Smooth muscle cell (in vitro differentiated cells): ENCODE measurements around the gene NDRG3. TPM values are rescaled to one million over a fixed set of nuclear protein-coding genes. Genes with fewer than 3 reads are reported as not detected.

Source experiments
- DNase-seq: peaks from one replicate; lab custom pipeline; 2025; ENCODE audit not compliant: unreplicated experiment; lab: John Stamatoyannopoulos, UW
- H2AFZ ChIP-seq: fragments of 200-600 bp; sonication (generic); 2 replicates; pipeline ENCODE4 v1.6.0; 2016; ENCODE audit warnings: antibody characterized with exemption, low read depth, mild to moderate bottlenecking
- H3F3A ChIP-seq: fragments of 200-600 bp; sonication (generic); 2 replicates; pipeline ENCODE4 v1.6.0; 2017; ENCODE audit warnings: antibody characterized with exemption, low read depth
- H3K27ac ChIP-seq: fragments of 200-600 bp; sonication (generic); 2 replicates; pipeline ENCODE4 v1.5.1; 2016; ENCODE audit warnings: low read depth, mild to moderate bottlenecking
- H3K27me3 ChIP-seq: fragments of 200-600 bp; sonication (generic); 2 replicates; pipeline ENCODE4 v1.6.1; 2016; ENCODE audit warnings: low read depth, mild to moderate bottlenecking
- H3K36me3 ChIP-seq: fragments of 200-600 bp; sonication (generic); 2 replicates; pipeline ENCODE4 v1.5.1; 2016; ENCODE audit warnings: low read depth
- H3K4me1 ChIP-seq: fragments of 200-600 bp; sonication (generic); 2 replicates; pipeline ENCODE4 v1.5.1; 2016; ENCODE audit warnings: low read depth
- H3K4me2 ChIP-seq: fragments of 200-600 bp; sonication (generic); 2 replicates; pipeline ENCODE4 v1.6.0; 2016; ENCODE audit warnings: mild to moderate bottlenecking
- H3K4me3 ChIP-seq: fragments of 200-600 bp; sonication (generic); 2 replicates; pipeline ENCODE4 v1.5.1; 2016; ENCODE audit warnings: mild to moderate bottlenecking
- H3K79me2 ChIP-seq: fragments of 200-600 bp; sonication (generic); 2 replicates; pipeline ENCODE4 v1.6.0; 2016; ENCODE audit warnings: low read depth, mild to moderate bottlenecking
- H3K9ac ChIP-seq: fragments of 200-600 bp; sonication (generic); 2 replicates; pipeline ENCODE4 v1.6.0; 2016; ENCODE audit warnings: low read depth
- H3K9me3 ChIP-seq: fragments of 200-600 bp; sonication (generic); replicated peaks from 2 replicates; pipeline ENCODE4 v1.5.1; 2016; ENCODE audit warnings: low read depth
- H4K20me1 ChIP-seq: fragments of 200-600 bp; sonication (generic); 2 replicates; pipeline ENCODE4 v1.6.0; 2016; ENCODE audit warnings: low read depth
- WGBS: methylation state at CpG from one replicate; pipeline ENCODE4 v1.1.7; 2016; ENCODE audit warnings: low lambda C conversion rate; 5-methylcytosine and 5-hydroxymethylcytosine counted together
- polyA plus RNA-seq: library from polyadenylated mRNA; unstranded; fragments of >200 nt; fragmentation: Nextera tagmentation; extraction: Ambion mirVana; gene quantifications from 2 replicates; pipeline ENCODE4 v1.2.1, GENCODE V29; 2016
- small RNA-seq: library from RNA; depleted of rRNA; stranded (forward); fragments of <200 nt; gene quantifications from one replicate; pipeline ENCODE3, GENCODE V24; 2014
- total RNA-seq: library from RNA; depleted of rRNA; stranded (reverse); fragments of >200 nt; gene quantifications from 2 replicates; pipeline ENCODE4 v1.2.3, GENCODE V29; 2014
- TF ChIP-seq, protein P1 (sequence below): fragments of 200-600 bp; sonication (generic); IDR thresholded peaks from 2 replicates; pipeline ENCODE4 v1.5.1; 2017; ENCODE audit warnings: borderline replicate concordance, mild to moderate bottlenecking, antibody characterized with exemption; ENCODE audit not compliant: insufficient read depth, poor library complexity, severe bottlenecking

The NDRG3 gene
- total and polyA plus RNA-seq, 2 experiments from 2014 or later: 13.4 to 14.6 TPM

GRCh38 chr20:36604952-36605398, 140.9 kb downstream of the NDRG3 start:
- Histone ChIP-seq H3K27ac (peak overlapping the region; percentile 48), H3K9me3 (no peaks in the 10 kb centered on the region), H3K36me3 (no peaks in the 10 kb centered on the region), H3K79me2 (peaks cover 29% of the 10 kb centered on the region), H3K4me2 (peak overlapping the region; percentile 86), H2AFZ (peak overlapping the region; percentile 83), H3K9ac (peak overlapping the region; percentile 56), H4K20me1 (peaks cover 25% of the 10 kb centered on the region), H3K4me3 (peak overlapping the region; percentile 37), H3K4me1 (peaks cover 15% of the 10 kb centered on the region), H3K27me3 (no peaks in the 10 kb centered on the region), H3F3A (no peaks in the 10 kb centered on the region)
- DNase-seq: no peak
- WGBS: 79% methylated on average over 15 of the region's 15 CpGs
- TF ChIP-seq, protein P1, sequence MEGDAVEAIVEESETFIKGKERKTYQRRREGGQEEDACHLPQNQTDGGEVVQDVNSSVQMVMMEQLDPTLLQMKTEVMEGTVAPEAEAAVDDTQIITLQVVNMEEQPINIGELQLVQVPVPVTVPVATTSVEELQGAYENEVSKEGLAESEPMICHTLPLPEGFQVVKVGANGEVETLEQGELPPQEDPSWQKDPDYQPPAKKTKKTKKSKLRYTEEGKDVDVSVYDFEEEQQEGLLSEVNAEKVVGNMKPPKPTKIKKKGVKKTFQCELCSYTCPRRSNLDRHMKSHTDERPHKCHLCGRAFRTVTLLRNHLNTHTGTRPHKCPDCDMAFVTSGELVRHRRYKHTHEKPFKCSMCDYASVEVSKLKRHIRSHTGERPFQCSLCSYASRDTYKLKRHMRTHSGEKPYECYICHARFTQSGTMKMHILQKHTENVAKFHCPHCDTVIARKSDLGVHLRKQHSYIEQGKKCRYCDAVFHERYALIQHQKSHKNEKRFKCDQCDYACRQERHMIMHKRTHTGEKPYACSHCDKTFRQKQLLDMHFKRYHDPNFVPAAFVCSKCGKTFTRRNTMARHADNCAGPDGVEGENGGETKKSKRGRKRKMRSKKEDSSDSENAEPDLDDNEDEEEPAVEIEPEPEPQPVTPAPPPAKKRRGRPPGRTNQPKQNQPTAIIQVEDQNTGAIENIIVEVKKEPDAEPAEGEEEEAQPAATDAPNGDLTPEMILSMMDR: no peak

Small RNA genes within 50 kb of the gene (small RNA-seq; reads per million reads assigned to genes)
- gene RF00019: not detected

Other genes with a start within 250 kb of the NDRG3 start
- gene MYL9, start 204.6 kb downstream of the NDRG3 start, total RNA-seq: 185 and 198 TPM in 2 replicates
- gene MYL9, start 204.6 kb downstream of the NDRG3 start, polyA plus RNA-seq: 993 and 1,109 TPM in 2 replicates
- 14.5 and 20.3 TPM in 2 replicates for gene TGIF2, start 172.5 kb downstream of the NDRG3 start, total RNA-seq
- 18.1 and 21.5 TPM in 2 replicates for gene TGIF2, start 172.5 kb downstream of the NDRG3 start, polyA plus RNA-seq
- gene RAB5IF, start 140.3 kb downstream of the NDRG3 start, total RNA-seq: 60.5 and 66.8 TPM in 2 replicates
- gene RAB5IF, start 140.3 kb downstream of the NDRG3 start, polyA plus RNA-seq: 108 and 139 TPM in 2 replicates
- not detected in 2 replicates for gene SLA2, start 99.9 kb downstream of the NDRG3 start, total RNA-seq
- gene SLA2, start 99.9 kb downstream of the NDRG3 start, polyA plus RNA-seq: not detected in 2 replicates
- 17.0 and 23.0 TPM in 2 replicates for gene DSN1, start 27.7 kb upstream of the NDRG3 start, total RNA-seq
- 15.1 and 17.4 TPM in 2 replicates for gene DSN1, start 27.7 kb upstream of the NDRG3 start, polyA plus RNA-seq
- gene TLDC2, start 130.0 kb upstream of the NDRG3 start, total RNA-seq: not detected in 2 replicates
- gene TLDC2, start 130.0 kb upstream of the NDRG3 start, polyA plus RNA-seq: not detected in 2 replicates
- 3.9 and 4.6 TPM in 2 replicates for gene SAMHD1, start 205.6 kb upstream of the NDRG3 start, total RNA-seq
- 2.1 and 3.4 TPM in 2 replicates for gene SAMHD1, start 205.6 kb upstream of the NDRG3 start, polyA plus RNA-seq